Heart left ventricle (tissue), 13 donors: ENCODE results near the gene HDAC4.

ENCODE experiments used
- POLR2A ChIP-seq, 2 donors: fragments of 450-650 bp; IDR thresholded peaks; one replicate each; pipeline ENCODE4 v1.6.1; 2017; ENCODE audit warnings: antibody characterized with exemption in 2 of 2, mild to moderate bottlenecking in 2 of 2, moderate library complexity in 2 of 2
- TF ChIP-seq, protein P1 (sequence below), 12 donors: fragments of 200-600 bp; sonication (generic) in 4 of 12; IDR thresholded peaks; one replicate each; pipeline versions ENCODE4 v1.5.0 to v1.8.0; 2018 to 2022; ENCODE audit warnings: antibody characterized with exemption in 12 of 12, mild to moderate bottlenecking in 5 of 12
- donor health status: ischemic (EF 13 %, LVEDD 7.1; RV severe dilation, severe dysfunction).
- donor health status: DM: no; HTN: yes; CAD: no.
- donor health status: DM: no; HTN: no; CAD: no.
- donor health status: ischemic (EF 25% LVEDD 6.9; RV normal size, moderate dysfunction).
- donor health status: ischemic (EF 25% LVEDD 5.7; RV mildly dilated, moderate dysfunction).
- donor health status: ischemic (EF 35%, LVEDD 5.7; RV mildly dilated, moderate dysfunction).
- donor health status: nonischemic (EF 11% LVEDD 7.7; RV severe dilation, severe dysfunction).
- donor health status: DM: yes; HTN: yes; CAD: no.
- donor health status: PGD.
- donor health status: ischemic (EF 29% LVEDD 5.4; RV normal size, mild dysfunction).
- donor health status: nonischemic (EF 23%, LVEDD 6.1; RV moderate dilation, normal function).

DNA sequence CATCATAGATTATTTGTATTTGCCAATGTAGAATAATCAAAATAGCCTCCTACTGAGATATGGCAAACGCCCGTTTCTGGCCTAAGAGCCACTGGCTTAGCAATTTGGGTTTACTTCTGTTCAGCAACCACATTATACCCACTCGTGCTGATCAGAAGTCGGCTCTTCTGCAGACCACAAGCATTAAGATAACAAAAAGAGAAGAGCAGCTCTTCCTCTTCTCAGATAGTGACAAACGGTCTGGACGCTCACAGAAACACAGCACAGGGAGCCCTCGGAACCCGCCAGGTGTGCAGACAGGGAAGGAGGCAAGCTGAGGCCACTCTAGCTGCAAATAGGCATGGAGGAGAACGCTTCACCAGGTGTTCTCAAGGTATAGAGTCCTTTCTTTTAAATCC, 164.0 kb downstream of the HDAC4 start:
- TF ChIP-seq, protein P1, sequence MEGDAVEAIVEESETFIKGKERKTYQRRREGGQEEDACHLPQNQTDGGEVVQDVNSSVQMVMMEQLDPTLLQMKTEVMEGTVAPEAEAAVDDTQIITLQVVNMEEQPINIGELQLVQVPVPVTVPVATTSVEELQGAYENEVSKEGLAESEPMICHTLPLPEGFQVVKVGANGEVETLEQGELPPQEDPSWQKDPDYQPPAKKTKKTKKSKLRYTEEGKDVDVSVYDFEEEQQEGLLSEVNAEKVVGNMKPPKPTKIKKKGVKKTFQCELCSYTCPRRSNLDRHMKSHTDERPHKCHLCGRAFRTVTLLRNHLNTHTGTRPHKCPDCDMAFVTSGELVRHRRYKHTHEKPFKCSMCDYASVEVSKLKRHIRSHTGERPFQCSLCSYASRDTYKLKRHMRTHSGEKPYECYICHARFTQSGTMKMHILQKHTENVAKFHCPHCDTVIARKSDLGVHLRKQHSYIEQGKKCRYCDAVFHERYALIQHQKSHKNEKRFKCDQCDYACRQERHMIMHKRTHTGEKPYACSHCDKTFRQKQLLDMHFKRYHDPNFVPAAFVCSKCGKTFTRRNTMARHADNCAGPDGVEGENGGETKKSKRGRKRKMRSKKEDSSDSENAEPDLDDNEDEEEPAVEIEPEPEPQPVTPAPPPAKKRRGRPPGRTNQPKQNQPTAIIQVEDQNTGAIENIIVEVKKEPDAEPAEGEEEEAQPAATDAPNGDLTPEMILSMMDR (IDR thresholded peaks at IDR 0.05), result no peak
- TF ChIP-seq POLR2A (IDR thresholded peaks at IDR 0.05), result no peak
